Stimulated activated CD4-positive, alpha-beta T cell treated with anti-CD3 and anti-CD28 coated beads, Interleukin-15, amount 100 ng/mL, for 24 hours (primary cell): Measurements from ENCODE around the gene WNT2.
"Not testable (repeated sequence)": the region's sequence is repeated elsewhere in the genome, so short reads cannot be mapped to it uniquely, and the experiment has no call there.

Experiments
- DNase-seq: peaks from one replicate; pipeline ENCODE4 v3.0.0-alpha.2; 2020

The WNT2 gene

DNA sequence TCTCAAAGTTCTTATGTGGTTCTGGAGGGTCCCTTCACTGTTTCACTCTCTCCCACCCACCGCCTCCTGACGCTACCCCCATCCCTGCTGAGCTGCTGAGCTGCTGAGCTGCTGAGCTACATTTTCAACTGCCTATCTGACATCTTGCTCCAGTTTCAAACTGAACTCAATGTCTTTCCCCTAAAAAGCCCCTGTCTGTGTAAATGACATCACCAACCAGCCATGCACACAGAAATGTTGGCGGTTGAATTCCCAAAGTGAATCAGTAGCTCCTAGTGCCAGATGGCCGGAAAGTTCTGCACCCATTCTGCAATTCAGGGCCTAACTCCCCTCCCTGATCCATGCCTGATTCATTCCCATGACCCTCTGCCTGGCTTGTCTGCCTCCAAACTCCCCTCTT lies 71.2 kb downstream of the WNT2 start:
- no peak for DNase-seq

GRCh38 chr7:117250801-117251200 lies 72.1 kb downstream of the WNT2 start:
- no peak for DNase-seq

- no peak for DNase-seq
These were observed 72.6 kb downstream of the WNT2 start for GRCh38 chr7:117250245-117250644.

DNA sequence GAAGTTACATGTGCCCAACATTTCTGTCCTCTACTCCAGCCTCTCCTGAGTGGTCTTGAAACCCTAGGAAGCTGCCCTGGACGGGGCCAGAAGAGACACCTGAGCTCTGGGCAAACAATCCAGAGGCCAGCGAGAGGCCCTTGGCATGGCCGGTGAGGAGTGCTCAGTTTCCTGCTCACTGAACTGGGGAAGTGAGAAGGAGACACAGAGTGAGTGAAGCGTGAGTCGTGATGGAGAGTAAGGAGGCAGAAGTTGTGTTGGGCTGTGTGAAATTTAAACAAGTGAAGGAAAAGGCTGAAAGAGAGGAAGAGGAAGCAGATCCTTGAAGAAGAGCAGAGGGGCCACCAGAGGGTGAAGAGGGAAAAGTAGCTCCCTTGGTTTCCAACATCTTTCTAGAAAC lies 73.2 kb downstream of the WNT2 start:
- DNase-seq = no peak

GRCh38 chr7:117248829-117249228 lies 74.0 kb downstream of the WNT2 start:
- DNase-seq = no peak

DNA sequence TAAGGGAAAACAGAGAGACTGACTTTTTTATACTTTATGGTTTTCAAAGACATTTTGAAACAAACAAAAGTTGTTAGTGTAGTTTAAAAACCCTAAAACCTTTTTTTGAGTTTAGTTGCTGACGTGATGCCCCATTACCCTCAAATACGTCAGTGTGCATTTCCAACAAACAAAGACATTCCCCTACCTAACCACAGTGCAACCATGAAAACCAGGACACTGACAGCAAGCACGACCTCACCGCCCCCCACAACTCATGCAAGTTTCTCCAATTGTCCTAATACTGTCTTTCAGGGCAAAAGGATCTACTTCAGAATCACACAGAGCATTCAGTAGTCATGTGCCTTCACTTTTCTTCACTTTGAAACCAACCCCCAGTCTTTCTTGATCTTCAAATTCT lies 75.0 kb downstream of the WNT2 start:
- DNase-seq = no peak

DNA sequence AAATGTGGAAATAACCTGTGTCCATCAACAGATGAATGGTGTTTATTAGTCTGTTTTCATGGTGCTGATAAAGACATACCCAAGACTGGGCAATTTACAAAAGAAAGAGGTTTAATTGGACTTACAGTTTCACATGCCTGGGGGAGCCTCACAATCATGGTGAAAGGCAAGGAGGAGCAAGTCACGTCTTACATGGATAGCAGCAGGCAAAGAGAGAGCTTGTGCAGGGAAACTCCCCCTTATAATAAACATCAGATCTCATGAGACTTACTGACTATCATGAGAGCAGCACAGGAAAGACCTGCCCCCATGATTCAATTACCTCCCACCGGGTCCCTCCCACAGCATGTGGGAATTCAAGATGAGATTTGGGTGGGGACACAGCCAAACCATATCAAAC lies 77.2 kb downstream of the WNT2 start:
- DNase-seq = not testable (repeated sequence)

DNA sequence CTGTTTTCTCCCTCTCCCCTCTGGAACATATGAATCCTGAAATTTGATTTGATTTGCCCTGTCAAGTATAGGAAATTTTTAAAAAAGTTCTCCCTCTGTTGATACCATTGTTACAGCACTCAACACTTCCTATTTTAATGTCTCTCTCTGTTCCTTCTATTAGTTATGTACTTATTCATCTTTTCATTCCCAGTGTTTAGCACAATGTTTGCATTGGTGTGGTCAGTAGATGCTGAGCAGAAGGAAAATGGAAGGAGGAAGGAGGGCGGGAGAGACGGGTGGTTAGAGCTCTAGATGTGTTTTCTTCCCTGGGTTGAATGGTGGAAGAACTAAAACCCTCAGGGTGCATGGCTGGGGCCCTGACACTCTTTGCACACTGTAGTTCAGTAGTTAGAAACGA lies 79.5 kb downstream of the WNT2 start:
- DNase-seq = no peak

GRCh38 chr7:117241088-117241487 lies 81.8 kb downstream of the WNT2 start:
- DNase-seq = no peak

DNA sequence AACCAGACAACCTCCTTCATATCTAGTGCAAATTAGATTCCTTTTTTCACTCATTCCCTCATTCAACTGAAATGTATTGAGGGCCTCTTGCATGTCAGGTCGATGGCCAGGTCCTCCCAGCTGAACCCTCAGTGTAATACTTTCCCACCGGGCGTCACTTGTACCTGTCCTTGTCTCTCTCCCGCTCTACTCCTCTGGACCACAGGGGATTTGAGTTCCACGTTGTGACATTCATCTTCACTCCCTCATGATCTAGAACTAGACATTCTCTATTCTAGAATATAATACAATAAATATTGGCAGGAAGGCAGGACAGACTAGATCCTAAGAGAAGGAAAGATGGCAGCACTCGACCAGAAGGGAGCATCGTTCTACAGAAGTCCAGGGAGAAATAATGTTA lies 83.9 kb downstream of the WNT2 start:
- DNase-seq = no peak

- no peak for DNase-seq
These were observed 84.4 kb downstream of the WNT2 start for GRCh38 chr7:117238472-117238871.

DNA sequence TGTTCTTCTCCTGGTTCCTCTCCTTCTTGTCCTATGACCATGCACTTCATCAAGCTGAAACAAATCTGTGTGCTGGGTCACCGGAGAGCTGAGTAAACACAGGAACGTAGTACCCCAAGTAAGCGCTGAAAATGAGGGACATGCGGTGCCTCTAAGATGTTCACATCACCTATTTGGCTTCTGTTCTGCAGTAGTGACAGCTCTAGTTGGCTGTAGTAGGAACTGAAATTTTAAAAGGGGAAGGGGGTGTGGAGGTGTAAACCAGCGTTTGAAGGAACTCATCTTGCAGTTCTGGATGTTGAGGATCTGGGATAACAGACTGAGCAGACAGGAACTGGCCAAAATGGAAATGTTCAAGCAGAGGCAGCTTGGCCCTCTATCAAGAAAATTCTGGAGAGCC lies 85.2 kb downstream of the WNT2 start:
- DNase-seq = no peak

- DNase-seq = no peak
These were observed 91.9 kb downstream of the WNT2 start for GRCh38 chr7:117231047-117231359.

- no peak for DNase-seq
These were observed 92.4 kb downstream of the WNT2 start for GRCh38 chr7:117230276-117231046.

GRCh38 chr7:117229350-117229749 lies 93.5 kb downstream of the WNT2 start:
- no peak for DNase-seq

GRCh38 chr7:117227091-117227490 lies 95.8 kb downstream of the WNT2 start:
- no peak for DNase-seq

DNA sequence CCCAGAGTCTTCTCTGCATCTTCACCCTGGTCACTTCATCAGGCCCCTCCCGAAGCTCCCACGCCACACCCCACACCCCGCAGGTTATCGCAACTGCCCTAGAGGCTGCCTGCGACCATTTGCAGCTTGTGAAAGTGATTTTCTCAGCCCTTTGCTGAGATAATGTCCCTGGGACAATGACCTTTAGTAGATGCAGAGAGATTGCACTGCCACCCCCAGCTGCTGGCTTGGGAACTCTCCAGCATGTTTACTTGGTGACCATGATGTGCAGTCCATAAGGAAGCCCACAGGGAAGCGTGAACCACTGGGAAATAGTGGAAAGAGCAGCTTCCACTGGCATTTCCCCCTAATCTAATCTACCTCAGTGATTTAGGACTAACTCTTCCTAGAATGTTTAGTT lies 97.3 kb downstream of the WNT2 start:
- no peak for DNase-seq
